GM18907 (cell line): ENCODE results near the gene TCTA.

ENCODE experiments used
- ATAC-seq: cut with Tn5 transposase; IDR thresholded peaks from one replicate; pipeline ENCODE4 v1.9.1; 2021; ENCODE audit warnings: mild to moderate bottlenecking, moderate library complexity; ENCODE audit not compliant: unreplicated experiment

TCTA gene

DNA sequence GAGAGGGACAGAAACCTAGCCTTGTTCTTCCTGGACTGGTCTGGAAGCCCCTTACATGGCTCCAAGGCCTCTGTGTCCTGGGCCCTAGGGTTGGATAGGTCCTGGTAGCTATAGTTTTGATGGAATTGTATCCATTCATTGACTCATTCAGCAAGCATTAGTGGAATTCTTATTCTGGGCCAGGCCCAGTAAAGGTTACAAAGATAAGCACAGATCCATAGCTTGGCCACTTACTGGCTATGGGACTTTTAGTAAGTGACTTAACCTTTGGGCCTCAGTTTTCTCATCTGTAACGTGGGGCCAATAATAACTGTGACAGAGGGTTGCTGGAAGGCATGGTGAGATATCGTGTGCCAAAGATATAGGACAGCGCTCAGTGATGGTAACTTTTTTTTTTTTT, 44.2 kb downstream of the TCTA start:
- no peak for ATAC-seq

DNA sequence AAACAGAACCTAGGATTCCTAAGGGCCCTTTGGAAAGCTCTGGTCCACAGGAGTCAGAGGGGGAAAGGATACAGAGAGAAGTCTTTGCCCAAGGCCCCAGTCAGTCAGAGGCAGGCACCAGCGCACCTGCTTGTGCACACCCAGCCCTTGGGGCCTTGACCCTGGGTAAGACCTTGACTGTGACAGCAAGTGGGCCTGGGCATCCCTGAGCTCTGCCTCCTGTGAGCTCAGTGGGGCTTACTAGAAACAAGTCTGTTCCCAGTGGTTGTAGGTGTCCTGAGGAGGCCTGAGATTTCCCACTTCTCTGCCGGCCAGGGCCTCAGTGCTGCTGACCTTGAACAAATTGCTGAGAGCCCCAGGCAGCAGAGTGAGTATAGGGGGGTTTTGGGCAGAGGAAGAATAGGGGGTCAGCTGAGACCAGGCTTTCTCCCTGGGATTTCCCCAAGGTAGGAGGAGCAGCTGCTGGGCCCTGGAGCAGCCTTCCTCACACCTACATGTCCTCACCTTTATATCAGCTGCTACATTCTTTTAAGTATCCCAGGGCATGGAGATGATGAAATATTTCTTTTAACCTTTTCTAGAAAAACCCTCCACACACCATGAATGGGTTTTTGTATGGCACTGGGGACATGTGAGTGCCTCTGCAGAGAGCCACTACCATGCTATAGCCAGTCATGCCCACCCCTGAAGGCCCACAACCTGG, 48.1 kb downstream of the TCTA start:
- ATAC-seq, result no peak

DNA sequence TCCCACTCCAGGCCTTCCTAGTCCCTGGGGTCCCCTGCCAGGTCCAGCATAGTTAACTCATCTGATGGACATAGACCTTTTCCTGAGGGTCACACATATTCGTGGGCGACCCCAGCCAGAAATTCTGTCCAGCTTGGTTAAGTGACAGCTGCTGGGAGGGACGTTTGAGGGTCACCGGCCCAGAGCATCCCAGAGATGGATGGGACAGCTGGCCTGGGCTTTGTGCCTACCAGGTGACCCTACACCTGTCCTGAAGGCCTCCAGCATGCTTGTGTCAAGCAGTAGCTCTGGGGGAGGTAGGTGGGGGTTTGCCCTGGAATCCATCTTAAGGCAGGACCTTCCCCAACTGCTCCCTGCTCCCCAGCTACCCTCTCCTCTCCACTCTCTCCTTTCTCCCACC, 48.7 kb downstream of the TCTA start:
- ATAC-seq, result no peak

DNA sequence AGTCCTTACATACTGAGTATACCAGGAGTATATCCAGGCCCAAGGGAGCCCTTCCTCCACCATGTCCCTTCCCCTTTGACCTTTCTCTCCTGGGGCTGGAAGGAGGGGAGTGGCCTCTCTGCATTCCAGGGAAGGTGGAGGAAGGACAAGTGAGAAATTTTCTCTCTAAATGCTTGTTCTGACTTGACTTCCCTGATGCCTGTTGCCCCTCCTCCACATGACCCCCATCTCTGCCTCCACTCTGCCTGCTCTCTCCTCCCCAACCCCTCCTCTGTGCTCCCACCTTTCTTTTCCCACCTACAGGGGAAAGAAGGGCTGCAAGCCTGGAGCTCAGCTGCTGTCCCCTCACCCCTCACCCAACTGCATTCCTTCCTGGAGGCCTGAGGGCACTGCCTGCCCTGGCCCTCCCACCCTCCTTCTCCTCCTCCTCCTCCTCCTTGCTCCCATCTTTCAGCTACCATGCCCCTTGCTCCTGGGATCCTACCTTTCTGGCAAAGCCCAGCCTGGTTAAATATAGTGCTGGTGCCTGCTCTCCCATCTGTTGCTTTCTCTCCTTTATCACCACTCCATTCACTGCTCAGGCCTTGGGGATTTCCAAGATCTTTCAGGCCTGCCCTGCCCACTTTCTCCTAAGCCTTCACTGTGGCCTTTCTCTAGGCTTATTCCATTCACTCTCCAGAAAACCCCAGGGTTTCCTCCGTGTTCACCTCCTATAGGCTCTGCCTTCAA, 49.4 kb downstream of the TCTA start:
- no peak for ATAC-seq

DNA sequence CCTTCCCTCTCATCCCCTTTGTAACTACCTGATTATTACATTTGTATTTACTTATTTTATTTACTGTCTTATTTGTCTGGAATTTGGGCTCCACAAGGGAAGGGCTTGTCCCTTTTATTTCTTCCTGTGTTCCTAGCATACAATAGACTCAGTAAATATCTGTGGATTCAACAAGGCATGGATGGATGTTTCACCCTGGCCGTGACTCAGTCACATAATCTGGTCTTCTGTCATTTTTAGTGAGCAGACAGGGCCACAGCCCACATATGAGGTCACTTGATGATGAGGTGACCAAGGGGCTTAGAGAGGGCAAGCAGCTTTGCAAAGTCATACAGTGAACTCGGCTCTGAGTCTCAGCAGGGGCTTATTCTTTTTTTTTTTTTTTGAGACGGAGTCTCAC, 50.0 kb downstream of the TCTA start:
- no peak for ATAC-seq

DNA sequence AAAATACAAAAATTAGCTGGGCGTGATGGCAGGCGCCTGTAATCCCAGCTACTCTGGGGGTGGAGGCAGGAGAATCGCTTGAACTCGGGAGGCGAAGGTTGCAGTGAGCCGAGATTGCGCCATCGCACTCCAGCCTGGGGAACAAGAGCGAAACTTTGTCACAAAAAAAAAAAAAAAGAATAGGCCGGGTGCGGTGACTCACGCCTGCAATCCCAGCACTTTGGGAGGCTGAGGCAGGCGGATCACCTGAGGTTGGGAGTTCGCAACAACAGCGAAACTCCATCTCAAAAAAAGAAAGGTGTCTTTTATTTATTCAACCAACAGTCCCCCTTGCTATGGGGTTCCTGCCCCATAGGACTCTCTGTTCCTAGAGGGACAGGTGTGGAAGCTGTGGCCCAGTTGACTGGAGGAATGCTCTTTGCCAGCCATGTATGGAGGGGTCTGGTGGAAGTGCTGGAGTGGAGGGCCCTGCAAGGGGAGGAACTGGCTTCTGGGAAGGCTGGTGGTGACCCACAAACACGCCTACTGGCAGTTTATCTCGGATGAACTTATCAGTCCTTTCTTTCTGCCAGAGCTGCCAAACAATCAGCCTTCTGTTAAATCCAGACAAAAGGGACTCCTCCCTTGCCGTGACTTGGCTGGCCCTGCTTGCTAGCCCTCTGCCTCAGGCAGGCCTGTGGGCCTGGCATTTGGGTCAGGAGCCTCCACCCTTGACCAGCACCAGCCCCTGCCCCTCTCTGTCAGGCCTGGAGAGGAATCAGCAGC, 53.2 kb downstream of the TCTA start:
- ATAC-seq, result no peak
